Measurements from ENCODE around the gene WDR6.

WDR6 gene

DNA sequence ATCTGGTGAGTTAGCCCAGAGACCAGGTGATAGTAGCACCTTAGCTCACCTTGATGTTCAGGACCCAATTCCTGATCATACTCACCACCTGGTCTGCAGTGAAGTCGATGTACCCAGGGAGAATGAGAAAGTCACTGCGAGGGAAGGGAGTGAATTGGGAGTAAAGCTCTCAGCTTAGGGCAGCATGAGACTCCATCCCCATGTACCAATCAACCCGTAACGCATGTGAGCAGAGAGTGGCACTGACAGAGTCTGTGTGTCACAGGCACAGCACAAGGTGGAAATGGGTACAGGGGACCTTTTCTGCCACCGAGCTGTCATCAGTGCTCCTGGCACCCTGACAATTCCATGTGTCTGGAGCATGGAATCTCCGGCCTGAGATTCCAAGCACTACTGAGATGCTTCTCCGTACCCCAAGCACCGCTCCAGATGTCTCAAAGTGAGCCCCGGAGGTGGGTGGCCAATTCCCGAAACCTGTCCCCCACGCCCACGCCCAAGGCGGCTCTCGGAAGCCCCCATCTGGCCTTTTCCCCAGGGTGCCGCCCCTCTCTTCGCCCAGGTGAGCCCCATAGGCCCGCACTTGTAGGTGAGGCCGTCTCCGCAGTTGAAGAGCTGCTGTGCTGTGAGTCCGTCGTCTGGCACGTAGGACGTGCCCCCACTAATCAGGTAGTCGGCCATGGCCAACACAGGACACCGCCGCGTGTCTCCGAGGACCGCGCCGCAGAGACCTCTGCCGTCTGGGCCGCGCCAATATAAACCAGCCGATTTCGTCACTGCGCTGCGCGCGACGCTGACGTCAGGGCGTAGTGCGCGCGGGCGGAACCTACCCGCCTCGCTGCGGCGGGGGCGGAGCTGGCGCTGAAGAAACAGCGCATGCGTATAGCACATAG, 21.7 kb downstream of the WDR6 start, which contains the start of gene IMPDH2:
Gene IMPDH2 (minus strand): TSS at position 726 of the 890 bp plus-strand sequence. CDS start 48 bp downstream, at position 678.
- peak; percentile 89 for DNase-seq

DNA sequence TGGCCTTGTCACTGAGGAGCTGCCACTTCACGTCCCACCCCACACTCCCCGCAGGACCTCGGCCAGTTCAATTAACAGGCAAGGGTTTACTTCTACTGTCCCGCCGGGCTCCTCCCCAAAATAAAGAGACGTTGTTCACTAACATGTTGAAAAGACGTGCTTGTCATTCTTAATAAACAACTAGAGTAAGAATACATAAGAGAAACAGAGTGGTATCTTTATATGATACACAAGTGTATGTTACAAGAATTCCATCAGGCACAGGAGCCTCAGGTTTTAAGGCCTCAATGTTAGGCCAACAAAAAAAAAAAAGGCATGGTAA, 22.3 kb downstream of the WDR6 start:
- no peak for DNase-seq

DNA sequence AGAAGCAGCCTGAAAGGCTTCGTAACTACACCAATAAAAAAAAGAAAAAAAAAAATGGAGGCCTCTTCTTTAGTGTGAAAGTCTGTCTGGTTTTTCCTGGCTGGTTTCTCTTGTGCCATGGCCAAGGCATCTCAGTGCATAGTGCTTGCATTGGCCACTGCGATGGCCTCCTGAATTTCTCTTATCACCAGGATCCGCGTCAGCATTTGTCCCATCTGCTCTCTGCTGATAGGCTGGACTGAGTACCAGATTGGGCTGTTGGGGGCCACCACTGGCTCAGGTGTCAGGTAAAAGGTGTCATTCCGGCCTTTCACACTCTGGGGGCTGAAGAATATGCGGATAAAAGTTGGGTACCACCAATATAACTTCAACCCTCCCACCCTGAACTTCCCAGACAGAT, 23.1 kb downstream of the WDR6 start:
- no peak for DNase-seq

DNA sequence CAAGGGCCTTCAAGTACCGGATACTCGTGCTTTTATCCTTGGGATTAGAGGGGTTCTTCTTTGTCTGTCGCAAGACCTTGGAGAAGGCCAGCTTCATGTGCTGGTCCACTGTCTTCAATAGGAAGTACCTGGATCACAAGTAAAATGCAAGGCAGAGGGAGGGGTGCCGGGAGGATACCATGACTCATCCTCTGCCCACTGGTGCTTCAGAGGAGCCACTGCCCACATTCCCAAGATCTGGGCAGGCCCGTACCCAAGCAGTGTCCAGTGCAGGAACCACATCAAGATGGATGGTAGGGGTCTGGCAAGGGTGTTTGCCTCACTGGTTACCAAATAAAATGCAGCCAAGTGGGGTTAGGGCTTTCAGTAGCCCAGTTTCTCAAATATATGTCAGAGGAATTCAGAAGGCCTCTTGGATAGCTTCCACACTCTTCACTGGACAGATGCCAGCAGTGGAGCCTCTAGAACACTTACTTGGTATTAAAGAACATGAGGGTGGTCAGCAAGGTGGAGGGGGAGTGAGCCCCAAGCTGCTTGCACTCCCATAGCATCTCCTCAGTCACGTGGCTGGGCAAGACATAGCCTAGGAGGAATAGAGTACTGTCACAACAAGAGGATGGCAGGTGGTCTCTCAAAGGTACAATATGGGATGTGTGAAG, 25.6 kb downstream of the WDR6 start:
- DNase-seq: no peak

DNA sequence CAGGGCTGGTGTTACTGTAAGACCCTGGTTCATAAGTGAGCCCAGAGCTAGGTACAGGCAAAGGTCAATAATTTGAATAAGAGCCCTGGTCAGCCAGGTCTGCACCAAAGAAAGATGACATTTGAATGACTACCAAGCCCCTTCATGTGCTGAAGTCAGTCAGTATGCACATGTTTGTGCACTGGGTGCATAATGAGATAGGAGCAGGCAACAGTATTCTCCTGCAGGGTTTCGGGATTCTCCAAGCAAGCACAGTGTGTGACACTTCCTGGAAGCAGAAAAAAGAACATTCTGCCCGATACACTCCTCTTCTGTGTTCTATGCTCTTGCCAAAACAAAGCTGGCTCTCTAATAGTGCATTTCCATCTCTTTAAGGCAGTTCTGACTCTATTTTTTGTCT, 27.5 kb downstream of the WDR6 start:
- DNase-seq: no peak

DNA sequence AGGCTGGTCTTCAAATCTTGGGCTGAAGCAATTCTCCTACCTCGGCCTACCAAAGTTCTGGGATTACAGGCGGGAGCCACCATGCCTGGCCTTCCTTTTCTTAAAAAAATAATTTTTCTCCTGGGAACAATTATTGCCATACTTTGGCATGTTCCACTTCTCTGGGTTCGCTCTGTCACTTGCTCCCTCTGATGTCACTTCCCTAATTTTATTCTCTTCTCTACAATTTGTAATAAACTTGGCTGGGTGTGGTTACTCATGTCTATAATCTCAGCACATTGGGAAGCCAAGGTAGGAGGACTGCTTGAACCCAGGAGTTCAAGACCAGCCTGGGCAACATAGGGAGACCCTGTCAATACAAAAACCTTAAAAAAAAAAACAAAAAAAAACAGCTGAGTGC, 28.1 kb downstream of the WDR6 start:
- DNase-seq: no peak

DNA sequence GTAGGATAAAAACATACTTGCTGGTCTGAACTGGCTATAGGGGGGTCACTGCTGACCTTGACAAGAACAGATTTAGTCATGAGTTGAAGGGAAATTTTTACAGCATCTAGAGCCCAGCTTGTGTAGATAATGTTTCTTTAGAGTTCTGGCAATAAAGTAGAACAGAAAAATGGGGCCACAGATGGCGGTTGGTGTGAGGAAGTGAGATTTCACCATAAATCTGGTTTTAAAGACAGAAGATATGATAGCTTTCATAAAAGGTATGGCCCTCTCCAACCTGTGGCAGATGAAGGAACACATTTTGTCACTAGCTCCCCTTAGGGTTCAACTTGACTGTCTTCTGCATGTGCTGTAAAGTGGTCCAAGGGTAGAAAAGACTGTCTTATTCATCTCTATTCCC, 46.4 kb downstream of the WDR6 start:
- no peak for DNase-seq

DNA sequence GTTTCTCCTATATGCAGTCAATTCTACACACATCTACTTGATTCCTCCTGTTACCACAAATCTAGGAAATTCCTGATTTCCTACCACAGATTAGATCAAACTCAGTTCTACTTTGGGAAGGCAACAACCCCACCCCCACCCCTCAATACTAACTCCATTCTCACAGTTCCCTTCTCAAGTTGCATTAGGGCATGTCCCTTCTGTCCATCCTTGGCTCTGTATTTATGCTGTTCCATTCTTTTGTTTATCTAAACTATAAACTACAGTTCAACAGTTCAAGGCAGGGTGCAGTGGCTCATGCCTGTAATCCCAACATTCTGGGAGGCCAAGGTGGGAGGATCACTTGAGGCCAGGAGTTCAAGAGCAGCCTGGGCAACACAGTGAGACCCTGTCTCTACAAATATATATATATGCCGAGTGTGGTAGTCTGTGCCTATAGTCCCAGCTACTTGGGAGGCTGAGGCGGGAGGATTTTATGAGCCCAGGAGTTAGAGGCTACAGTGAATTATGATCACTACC, 47.2 kb downstream of the WDR6 start:
- DNase-seq: no peak

DNA sequence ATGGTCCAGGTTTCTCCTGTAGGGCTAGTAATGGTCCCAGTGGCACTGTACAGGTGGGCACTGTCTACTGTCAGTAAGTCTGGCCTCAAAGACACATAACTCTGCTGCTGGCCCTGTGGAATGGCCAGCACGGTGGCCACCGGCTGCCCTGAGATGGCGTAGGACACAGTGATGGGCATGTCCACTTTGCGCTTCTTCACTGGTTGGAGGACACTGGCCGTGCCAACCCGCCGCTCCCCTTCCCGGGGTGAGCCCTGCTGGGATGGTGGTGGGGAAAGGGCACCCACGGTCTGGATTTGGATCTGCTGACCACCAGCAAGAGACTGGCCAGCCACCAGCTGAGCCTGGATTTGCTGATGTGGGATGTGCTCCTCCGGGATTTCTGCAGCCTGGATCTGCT, 50.1 kb downstream of the WDR6 start:
- no peak for DNase-seq

DNA sequence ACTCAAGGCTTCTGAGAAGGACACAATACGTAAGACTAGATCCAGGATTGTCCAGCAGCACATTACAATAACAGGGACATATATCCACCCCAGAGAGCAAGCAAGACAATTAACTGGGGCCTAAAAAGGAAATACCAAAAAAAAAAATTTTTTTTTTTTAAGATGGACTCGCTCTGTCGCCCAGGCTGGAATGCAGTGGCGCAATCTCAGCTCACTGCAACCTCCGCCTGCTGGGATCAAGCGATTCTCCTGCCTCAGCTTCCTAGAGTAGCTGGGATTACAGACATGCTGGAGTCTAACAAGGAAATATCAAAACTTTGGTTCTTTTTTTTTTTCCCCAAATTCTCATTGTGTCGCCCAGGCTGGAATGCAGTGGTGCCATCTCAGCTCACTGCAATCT, 50.8 kb downstream of the WDR6 start:
- DNase-seq: no peak

All from activated gamma-delta T cell (primary cell).